Measurements from ENCODE around the gene TNN. TPM values are rescaled to one million over a fixed set of nuclear protein-coding genes. Genes with fewer than 3 reads are reported as not detected.

The TNN gene
- total RNA-seq, 1 experiment from 2014 or later, result not detected

GRCh38 chr1:175045097-175045496, 22.5 kb upstream of the TNN start:
- ChIA-PET CTCF (no interaction called here), POLR2A (ENCODE audit: unreplicated experiment) (no interaction called here)
- no peak overlapping the region for H3K4me2 ChIP-seq (ENCODE audit: low read length)
- no peak for ATAC-seq
- no peak for DNase-seq
- H3K36me3 ChIP-seq (ENCODE audit: low read depth, low read length), result no peaks in the 10 kb centered on the region
- H3K9me2 ChIP-seq (replicated peaks; ENCODE audit: low read length), result no peaks in the 10 kb centered on the region
- no peak overlapping the region for H2AFZ ChIP-seq (ENCODE audit: low read length)
- H4K20me1 ChIP-seq (ENCODE audit: low read length), result no peaks in the 10 kb centered on the region
- no peaks in the 10 kb centered on the region for H3K4me1 ChIP-seq (ENCODE audit: insufficient read depth, low read length)
- intact Hi-C loops (cut with micrococcal nuclease), result no loop called here
- BruUV-seq (replicated peaks), result no TSS peak
- H3K9ac ChIP-seq (ENCODE audit: low read length), result no peak overlapping the region
- no peak for TF ChIP-seq CTCF (conservative IDR thresholded peaks at IDR 0.05; ENCODE audit: low read depth, low read length)
- no peak for TF ChIP-seq EZH2 (IDR thresholded peaks at IDR 0.05; ENCODE audit: low read length, unreplicated experiment)
- no peak overlapping the region for H3K27ac ChIP-seq (ENCODE audit: low read length)
- H3F3A ChIP-seq (ENCODE audit: low read length, unreplicated experiment), result no peaks in the 10 kb centered on the region
- H3K79me2 ChIP-seq (ENCODE audit: low read length), result no peaks in the 10 kb centered on the region
- no peak overlapping the region for H3K4me3 ChIP-seq (ENCODE audit: low read length)
- no peaks in the 10 kb centered on the region for H3K9me3 ChIP-seq (ENCODE audit: low read length)
- H3K27me3 ChIP-seq (ENCODE audit: low read length), result peaks cover 15% of the 10 kb centered on the region

GRCh38 chr1:175045519-175045918, 22.1 kb upstream of the TNN start:
- POLR2A ChIA-PET (ENCODE audit: unreplicated experiment), result no interaction called here
- no peaks in the 10 kb centered on the region for H4K20me1 ChIP-seq (ENCODE audit: low read length)

GRCh38 chr1:175050992-175051391, 16.6 kb upstream of the TNN start:
- Histone ChIP-seq H3K27ac (ENCODE audit: low read length) (no peak overlapping the region), H3K4me2 (ENCODE audit: low read length) (no peak overlapping the region), H3K9ac (ENCODE audit: low read length) (no peak overlapping the region), H3K36me3 (ENCODE audit: low read depth, low read length) (no peaks in the 10 kb centered on the region), H3K4me3 (ENCODE audit: low read length) (no peak overlapping the region), H2AFZ (ENCODE audit: low read length) (no peak overlapping the region), H3K27me3 (ENCODE audit: low read length) (peaks cover 56% of the 10 kb centered on the region), H3K4me1 (ENCODE audit: insufficient read depth, low read length) (no peaks in the 10 kb centered on the region), H3K9me3 (ENCODE audit: low read length) (no peaks in the 10 kb centered on the region), H3F3A (ENCODE audit: low read length, unreplicated experiment) (no peaks in the 10 kb centered on the region), H3K9me2 (replicated peaks; ENCODE audit: low read length) (no peaks in the 10 kb centered on the region), H3K79me2 (ENCODE audit: low read length) (no peaks in the 10 kb centered on the region), H4K20me1 (ENCODE audit: low read length) (no peaks in the 10 kb centered on the region)
- ATAC-seq (no peak), DNase-seq (no peak)
- CTCF ChIA-PET, result no interaction called here
- TF ChIP-seq EZH2 (IDR thresholded peaks at IDR 0.05; ENCODE audit: low read length, unreplicated experiment) (no peak), EZH2phosphoT487 (IDR thresholded peaks at IDR 0.05; ENCODE audit: borderline replicate concordance, low read length) (no peak), CTCF (conservative IDR thresholded peaks at IDR 0.05; ENCODE audit: low read depth, low read length) (no peak)
- intact Hi-C loops (cut with micrococcal nuclease), result no loop called here
- POLR2A ChIA-PET (ENCODE audit: unreplicated experiment), result no interaction called here
- no TSS peak for BruUV-seq (replicated peaks)

More at GRCh38 chr1:175045519-175045918, 22.1 kb upstream of the TNN start:
- TF ChIP-seq CTCF (conservative IDR thresholded peaks at IDR 0.05; ENCODE audit: low read depth, low read length) (no peak), EZH2 (IDR thresholded peaks at IDR 0.05; ENCODE audit: low read length, unreplicated experiment) (no peak), EZH2phosphoT487 (IDR thresholded peaks at IDR 0.05; ENCODE audit: borderline replicate concordance, low read length) (no peak)
- H3K4me2 ChIP-seq (ENCODE audit: low read length), result no peak overlapping the region
- BruUV-seq (replicated peaks), result no TSS peak
- H3F3A ChIP-seq (ENCODE audit: low read length, unreplicated experiment), result no peaks in the 10 kb centered on the region
- H3K4me1 ChIP-seq (ENCODE audit: insufficient read depth, low read length), result no peaks in the 10 kb centered on the region
- H3K79me2 ChIP-seq (ENCODE audit: low read length), result no peaks in the 10 kb centered on the region
- ATAC-seq, result no peak
- no peaks in the 10 kb centered on the region for H3K9me3 ChIP-seq (ENCODE audit: low read length)
- no peaks in the 10 kb centered on the region for H3K36me3 ChIP-seq (ENCODE audit: low read depth, low read length)
- CTCF ChIA-PET, result no interaction called here
- H3K27ac ChIP-seq (ENCODE audit: low read length), result no peak overlapping the region
- no peak overlapping the region for H3K9ac ChIP-seq (ENCODE audit: low read length)
- no peaks in the 10 kb centered on the region for H3K9me2 ChIP-seq (replicated peaks; ENCODE audit: low read length)
- peaks cover 20% of the 10 kb centered on the region for H3K27me3 ChIP-seq (ENCODE audit: low read length)
- H3K4me3 ChIP-seq (ENCODE audit: low read length), result no peak overlapping the region
- DNase-seq, result no peak
- H2AFZ ChIP-seq (ENCODE audit: low read length), result no peak overlapping the region
- intact Hi-C loops (cut with micrococcal nuclease), result no loop called here
